GM21515 (cell line): ENCODE data around the gene LRRC4C.

Experiments used
- ATAC-seq: cut with Tn5 transposase; IDR thresholded peaks from one replicate; pipeline ENCODE4 v1.9.1; 2021; ENCODE audit not compliant: unreplicated experiment

The LRRC4C gene

DNA sequence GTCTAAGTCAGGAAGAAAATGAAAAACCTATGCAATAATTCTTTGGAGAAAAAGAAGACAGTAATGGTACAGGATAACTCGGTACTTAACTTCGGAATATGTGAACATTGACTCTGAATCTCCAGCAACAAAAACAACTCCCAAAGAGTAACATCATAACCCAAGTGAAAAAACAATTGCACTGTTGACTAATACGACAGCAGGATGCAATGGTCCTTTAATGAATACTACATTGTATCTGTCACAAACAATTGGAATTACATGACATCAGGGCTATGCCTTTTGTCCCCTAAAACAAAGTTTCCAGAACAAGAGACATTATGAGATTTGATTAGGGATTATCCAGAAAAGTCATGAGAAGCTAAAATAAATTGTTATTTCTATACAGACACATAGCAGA is 1065.9 kb downstream of the LRRC4C start:
- no peak for ATAC-seq

DNA sequence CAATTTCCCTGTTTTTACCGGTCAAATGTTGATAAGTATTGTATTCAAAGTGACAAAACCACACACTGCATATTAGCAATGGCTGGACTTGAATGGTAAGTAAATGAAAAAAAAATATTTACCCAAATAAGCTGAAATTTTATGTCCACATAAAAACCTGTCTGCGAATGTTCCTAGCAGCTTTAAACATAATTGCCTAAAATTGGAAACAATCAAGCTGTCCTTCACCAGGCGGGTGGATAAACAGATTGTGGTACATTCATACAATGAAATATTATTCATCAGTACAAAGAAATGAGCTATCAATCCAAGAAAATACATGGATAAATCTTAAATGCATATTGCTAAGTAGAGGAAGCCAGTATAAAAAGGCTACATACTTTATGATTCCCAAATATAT is 1067.8 kb downstream of the LRRC4C start:
- ATAC-seq: no peak

DNA sequence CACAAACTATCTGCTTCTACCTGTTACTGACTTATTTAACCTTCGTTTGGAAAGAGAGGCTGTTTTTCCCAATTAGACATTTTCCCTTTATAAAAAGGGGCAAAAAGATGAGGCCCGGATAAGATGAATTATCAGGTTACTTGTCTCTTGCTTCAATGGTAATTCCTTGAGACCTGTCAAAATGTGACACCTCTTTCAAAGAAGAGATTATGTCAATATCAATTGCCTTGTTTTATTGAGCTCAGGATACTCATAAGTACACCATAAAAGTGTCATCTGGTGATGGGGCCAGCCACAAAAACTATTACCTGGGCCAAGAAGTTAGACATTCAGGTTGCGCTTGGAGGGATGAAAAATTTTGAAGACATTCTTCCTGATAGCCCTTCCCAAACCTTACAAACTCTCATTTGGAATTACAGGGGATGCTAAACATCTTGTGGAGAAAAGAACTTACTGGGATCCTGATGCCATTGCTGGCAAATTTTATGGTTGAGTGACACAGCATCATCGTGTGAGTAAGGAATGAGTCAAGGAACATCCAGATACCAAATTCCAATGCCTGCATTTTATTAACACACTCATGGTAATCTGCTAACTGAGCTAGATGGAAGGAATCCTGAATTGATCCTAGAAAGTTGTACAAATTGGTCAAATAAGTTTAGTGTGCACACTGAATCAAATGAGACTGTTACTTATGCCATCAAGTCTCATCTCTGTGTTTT is 1071.2 kb downstream of the LRRC4C start:
- ATAC-seq: no peak

DNA sequence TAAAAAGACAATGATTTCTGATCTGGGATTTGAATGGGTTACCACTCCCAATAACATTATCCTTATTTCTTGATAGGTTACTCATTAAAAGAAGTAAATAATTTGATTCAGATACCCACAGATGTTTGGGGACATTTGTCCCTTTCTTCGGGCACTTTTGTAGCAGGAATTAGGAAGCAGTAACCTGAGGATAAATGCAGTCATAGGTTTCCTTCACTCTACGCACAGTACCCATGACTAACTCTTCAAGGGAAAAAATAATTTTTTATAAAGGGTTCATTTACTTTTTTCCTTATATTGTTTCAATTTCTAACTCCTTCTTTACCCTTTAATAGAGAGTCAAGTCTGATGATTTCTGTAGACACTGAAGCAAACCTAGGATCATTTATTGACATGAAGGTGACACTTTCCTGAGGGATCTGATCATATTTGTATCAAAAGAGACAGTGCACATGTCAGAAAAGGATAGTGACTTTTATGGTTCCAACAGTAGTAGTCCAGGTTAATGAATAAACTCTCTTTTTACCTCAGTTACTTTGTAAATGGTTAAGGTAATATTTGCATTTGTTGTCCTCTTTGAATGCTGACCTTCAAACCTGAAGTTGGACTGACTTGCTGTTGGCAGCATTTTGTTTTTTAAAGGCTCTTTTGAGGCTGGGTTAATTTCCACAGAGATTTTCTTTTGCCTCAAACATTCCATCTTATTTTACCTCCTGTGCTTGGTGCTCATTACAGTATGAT is 1072.0 kb downstream of the LRRC4C start:
- no peak for ATAC-seq

DNA sequence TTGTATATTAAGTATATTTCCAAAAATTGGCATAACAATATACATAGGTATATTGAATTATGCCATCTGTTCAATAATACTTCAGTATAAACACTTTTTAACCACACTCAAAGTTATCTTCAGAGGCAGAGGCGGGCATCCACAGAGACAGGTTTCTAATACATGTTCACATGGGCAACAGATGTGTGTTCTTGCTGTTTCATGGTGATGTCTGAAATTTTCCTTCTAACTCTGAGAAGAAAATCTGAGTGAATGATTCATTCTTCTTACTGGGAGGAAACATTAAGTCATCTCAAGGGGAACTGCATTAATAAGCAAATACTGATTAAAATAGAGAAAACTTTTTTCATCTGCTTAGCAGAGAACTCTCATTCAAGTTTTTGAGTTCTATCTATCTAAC is 1074.5 kb downstream of the LRRC4C start:
- no peak for ATAC-seq

DNA sequence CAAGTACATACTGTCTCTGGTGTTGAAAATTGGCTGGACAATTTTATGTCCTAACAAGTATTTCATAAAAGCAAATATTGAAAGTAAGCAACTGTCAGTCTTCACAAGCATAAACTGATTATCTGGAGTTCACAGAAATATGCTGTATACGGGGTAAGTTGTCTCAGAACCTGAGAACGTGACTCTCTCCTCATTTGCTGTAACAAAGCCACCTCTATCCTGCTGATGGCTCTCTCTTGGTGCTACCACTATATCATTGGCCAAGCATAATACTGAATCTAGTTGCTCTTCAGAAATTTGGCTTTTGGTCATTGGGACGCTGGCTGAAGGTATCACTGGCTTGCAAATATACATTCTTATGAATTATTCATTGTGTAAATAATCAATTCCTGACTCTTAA is 1078.0 kb downstream of the LRRC4C start:
- ATAC-seq: no peak

DNA sequence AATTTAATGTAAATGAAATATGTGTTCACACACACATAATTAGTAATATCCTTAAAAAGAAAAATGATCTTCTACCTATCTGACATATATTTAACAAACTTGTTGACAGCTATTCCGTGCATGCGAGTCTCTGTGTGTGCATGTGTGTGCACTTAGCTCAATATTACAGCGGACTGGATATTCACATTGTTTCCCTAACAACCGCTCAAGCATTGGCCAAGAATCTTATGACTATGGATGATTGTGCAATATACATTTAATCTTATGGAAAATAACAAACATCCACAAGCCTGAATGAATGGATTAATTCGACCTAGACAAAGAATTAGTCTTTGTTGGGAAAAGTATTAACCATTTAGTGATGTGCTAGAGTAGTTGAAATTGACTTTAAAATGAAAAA is 1078.6 kb downstream of the LRRC4C start:
- ATAC-seq: no peak

DNA sequence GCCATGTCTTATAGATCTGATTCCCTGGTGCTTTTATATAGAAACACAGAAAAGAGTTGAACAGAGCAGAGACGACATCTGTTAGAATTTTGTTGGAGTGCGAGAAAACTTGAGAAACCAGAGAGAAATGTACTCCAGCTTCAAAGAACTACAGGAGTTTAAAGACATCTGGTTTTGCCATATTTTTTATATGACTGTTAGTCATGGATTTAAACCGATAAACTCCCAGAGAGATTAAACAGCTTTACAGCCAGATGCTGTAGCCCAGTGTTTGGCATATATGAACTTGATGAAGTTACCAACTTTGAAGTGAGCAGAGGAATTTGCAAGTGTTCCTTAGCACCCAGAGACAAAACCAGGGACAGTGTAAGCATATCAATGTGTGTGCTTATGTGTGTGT is 1083.1 kb downstream of the LRRC4C start:
- ATAC-seq: no peak

DNA sequence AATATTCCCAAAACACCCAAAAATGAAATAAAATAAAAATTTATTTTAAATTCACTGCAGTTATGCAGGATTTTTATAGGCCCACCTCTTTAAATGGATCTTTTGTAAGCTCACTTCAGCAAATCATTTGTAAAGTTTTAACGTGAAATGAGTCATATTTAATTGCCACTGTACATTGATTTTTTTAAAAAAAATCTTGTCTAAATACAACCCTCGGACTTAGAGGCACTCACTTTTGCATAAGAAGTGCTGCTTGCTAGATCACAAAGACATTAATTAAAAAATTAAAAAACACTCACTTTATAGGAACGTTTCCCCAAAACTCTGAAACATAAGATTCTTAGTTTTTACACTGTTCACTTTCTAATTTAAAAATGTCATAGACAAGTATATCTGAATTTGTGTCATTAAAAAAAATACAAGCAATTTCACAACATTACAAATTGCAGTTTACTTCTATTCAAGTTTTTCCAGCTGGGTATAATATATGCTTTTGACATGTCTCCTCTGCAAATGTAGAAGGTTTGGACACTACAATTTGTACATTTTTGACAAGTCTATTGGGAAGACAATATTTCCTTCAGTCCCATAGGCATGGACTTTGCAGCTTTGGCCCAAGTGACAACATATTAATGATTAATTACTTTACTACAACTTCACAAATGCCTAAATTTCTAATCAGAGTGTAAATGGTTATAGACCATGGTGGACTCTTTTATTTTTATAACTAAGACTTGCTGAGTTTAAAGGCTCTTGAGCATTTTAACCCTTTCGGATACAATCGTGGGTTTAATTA is 1088.4 kb downstream of the LRRC4C start:
- no peak for ATAC-seq

DNA sequence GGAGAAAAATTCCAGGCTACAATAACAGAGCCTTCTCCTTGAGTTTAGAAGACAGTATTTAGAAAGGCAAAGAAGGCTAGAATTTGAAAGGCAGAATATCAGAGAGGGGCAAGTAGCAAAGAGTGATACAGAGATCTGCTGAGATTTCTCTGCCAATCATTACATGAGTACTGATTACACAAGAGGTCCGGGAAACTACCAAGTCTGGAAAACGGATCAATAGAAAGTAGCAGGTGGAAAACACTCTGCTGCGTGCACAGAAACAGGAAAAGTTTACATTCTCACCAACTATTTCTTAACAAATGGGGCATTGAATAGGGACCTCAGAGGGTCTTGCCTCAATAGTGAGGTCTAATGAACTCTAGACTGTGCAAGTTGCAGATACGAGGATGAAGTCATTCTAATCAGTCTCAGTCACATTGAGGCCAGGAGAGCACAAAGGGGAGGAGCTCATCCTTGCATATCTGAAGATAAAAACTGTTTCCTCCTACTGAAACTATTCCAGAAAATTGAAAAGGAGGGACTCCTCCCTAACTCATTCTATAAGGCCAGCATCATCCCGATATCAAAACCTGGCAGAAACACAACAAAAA is 1099.2 kb downstream of the LRRC4C start:
- no peak for ATAC-seq

DNA sequence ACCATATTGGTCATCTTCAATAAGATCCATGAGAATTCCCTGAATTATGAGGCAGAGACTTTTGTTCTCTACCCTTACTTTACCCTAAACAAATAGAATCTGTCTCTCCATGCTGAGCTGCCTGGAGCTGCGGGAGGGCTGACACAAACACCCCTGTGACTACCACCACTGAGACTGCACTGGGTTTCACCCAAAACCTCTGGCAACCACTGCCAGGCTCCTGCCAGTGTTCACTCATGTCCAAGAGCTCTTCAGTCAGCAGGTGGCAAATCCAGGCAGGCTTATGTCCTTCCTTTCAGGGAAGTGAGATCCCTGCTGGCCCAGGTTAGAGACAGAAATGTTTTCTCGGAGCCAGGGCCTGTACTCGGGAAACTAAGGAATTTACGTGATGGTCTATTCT is 1105.3 kb downstream of the LRRC4C start:
- ATAC-seq: no peak

DNA sequence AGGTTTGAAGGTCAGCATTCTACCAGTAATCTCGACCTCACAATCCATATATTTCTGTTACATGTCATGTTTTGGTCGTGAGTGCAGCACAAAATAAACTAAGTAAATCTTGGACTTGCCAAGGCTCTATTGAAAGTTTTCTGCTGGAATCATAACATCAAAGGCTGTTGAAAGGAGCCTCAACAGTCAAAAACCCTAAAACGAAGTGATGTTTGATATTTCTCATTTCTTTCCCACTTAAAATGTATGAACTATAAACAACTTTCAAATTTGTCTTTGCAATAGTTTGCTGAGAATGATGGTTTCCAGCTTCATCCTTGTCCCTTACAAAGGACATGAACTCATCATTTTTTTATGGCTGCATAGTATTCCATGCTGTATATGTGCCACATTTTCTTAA is 1118.5 kb downstream of the LRRC4C start:
- no peak for ATAC-seq

DNA sequence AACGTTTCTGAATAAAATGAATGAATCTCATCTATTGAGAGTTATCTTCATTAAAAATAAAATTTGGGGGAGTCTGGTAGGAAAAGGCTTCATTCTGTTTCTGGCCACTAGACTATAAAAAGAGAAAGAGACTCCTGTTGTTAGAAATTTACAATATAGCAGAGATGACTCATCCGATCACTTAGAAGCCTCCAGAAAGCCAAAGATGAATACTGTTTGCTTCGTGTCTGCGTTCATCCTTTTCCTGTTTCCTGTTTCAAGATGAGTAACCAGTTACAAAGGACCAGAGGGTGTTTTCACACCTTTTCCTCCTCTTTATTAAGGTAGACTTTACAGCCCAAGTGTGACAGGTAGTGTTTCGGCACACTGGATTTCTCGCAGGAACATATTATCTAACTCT is 1120.7 kb downstream of the LRRC4C start:
- no peak for ATAC-seq

DNA sequence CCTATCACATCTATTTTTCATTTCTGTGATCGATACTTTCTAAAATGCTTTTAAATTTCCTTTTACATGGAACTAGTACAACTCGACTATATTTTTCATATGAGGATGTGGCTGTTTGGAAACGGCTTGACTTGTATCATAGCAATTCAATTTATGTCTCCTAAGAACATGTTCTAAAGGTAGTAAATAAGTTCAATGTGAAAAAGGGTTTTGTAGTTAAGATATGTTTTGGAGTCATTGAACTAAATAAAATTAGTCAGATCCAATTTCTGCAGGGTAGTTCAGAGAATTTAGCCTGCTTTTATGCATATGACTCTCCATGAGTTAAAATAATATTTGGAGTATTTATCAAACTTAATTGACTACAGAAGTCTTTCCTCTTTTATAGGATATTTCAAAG is 1121.4 kb downstream of the LRRC4C start:
- no peak for ATAC-seq

DNA sequence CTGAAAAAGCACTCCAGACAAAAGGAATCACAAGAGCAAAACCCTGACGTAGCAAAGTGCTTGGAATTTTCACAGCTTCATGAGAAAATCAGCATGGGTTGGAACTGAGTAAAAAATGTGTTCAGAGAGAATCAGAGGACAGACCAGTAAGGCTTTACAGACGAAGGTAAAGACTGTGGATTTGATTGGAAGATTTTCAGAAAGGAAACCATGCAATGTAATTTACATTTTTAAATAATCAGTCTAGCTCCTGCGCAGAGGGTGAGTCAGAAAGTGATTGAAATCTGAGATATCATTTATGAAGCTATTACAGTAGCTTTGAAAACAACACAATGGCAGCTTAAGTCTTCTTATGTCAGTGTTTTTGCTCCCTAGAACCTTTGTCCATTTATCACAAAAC is 1122.3 kb downstream of the LRRC4C start:
- no peak for ATAC-seq

DNA sequence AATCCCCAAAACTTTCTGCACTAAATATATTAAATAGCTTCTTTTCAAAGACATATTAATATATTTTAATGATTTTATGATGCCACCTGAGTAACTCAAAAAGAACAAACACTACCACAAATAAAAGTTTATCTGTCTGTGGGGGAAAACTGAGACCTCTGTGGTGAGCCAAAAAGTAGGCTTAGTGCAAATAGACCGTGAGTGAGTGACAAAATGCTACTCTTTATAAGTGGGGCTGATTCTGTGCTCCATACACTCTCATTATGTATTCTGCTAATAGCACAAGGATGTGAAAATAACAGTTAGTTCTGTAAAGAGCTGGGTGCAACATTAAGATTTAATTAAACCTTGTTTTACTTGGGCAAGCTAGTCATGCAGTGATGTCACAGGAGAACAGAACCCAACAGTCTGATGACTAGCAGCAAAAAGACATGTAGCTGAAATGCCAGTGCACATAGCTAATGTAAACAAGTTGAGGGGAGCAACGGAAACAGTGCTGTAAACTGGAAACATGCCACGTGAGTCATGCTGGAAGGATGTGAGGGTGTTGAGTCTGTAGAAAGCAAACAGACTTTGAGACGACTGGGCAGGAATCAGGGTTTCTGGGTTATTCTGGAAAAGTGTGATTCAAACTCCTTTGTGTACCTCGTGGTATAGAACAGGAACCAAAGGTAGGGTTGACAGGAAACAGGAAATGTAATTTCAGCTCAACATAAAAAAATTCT is 1130.4 kb downstream of the LRRC4C start:
- no peak for ATAC-seq

DNA sequence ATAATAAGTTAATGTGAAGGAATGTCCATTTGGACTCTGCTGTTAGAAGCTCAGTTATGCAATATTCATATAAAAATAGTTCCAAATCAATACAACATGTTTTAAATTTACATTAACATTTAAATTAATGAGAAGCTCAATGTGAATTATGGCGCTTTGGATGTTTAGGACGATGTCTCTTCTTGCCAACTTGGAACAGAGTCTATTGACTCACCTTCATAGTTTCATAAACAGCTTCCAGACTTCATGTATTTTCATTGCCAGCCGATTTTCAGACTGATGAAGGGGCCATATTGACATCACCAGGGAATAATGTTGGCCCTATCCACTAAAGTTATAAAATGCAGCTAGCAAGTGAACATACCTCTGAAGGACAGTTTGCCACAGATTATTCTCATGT is 1136.2 kb downstream of the LRRC4C start:
- no peak for ATAC-seq

DNA sequence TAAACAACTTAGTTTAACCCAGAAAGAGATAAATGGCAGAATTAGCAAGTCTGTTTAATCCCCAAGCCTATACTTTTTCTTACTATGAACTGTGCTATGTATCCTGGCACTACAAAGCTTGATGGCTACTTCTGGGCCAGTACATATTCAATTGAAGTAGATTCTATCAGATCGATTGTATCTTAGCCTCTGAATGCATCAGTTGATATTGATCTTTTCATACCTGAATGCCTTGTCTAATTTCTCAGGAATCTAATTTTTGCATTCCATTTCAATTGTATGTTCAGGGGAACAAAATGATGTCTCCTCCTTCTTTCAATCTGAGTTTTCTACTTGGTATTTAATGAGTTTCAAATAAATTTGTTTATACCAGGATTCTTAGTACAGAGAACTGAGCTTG is 1137.9 kb downstream of the LRRC4C start:
- ATAC-seq: no peak

DNA sequence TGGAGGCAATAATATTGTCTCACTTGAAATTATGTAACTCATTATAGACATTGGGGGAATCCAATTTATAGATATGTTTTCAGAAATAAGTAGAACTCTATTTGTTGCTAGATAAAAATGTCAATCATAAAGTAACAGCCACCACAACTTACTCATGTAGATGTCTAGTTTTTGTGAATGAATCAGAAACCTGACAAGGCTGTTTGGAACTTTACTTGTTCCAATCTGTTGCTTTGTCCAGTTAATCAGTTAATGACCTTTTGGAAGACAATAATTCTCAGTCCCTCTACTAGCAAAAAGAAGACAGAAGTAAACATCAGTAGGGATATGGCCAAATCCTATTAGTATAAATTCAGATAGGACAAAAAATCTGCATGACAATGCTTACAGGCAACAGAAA is 1143.3 kb downstream of the LRRC4C start:
- no peak for ATAC-seq

DNA sequence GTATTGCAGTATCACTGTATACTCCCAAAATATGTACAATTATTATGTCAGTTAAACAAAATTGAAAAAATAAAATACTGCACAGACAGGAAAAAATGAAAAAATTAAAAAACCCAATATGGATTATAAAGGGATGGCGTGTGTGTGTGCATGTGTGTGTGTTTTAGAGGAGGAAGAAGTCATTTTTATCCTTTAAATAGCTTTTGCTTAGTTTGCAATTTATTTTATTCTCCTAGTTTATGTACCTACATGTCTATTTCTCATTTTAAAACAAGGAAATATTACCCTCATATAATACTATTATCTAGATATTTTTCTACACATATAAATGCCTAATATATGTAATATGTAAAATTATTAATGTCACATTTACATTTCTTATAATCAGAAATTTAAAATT is 1144.3 kb downstream of the LRRC4C start:
- no peak for ATAC-seq

DNA sequence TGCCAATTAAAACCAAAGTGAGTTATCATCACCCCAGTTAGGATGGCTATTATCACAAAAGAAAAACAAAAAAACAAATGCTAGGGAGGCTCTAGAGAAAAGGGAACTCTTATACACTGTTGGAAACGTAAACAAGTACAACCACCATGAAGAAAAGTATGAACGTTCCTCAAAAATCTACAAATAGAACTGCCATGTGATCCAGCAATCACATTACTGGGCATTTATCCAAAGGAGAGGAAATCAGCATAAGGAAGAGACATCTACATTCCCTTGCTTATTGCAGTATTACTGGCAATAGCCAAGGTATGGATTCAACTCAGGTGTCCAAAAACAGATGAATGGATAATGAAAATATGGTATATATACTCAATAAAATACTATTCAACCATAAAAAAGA is 1145.1 kb downstream of the LRRC4C start:
- no peak for ATAC-seq
